Nephron progenitor cell (in vitro differentiated cells): ENCODE measurements around the gene PARVA.
"Not testable (repeated sequence)": the region's sequence is repeated elsewhere in the genome, so short reads cannot be mapped to it uniquely, and the experiment has no call there.

ENCODE experiments used
- DNase-seq: peaks from one replicate; pipeline ENCODE4 v3.0.0; 2021
- H3K27ac Mint-ChIP-seq: 2 replicates; pipeline ENCODE4 v1.8.0; 2021; ENCODE audit warnings: mild to moderate bottlenecking, moderate library complexity, mixed read lengths
- H3K27me3 Mint-ChIP-seq: 2 replicates; pipeline ENCODE4 v1.8.0; 2021; ENCODE audit warnings: mild to moderate bottlenecking, low read depth, mixed read lengths; ENCODE audit not compliant: poor library complexity
- H3K36me3 Mint-ChIP-seq: 2 replicates; pipeline ENCODE4 v1.8.0; 2021; ENCODE audit warnings: low read depth, mixed read lengths
- H3K4me1 Mint-ChIP-seq: 2 replicates; pipeline ENCODE4 v1.8.0; 2021; ENCODE audit warnings: mixed read lengths
- H3K4me3 Mint-ChIP-seq: 2 replicates; pipeline ENCODE4 v1.8.0; 2021; ENCODE audit warnings: mild to moderate bottlenecking, moderate library complexity, mixed read lengths
- H3K9me3 Mint-ChIP-seq: 2 replicates; pipeline ENCODE4 v1.8.0; 2021; ENCODE audit warnings: mild to moderate bottlenecking, moderate library complexity, mixed read lengths
- TF ChIP-seq, protein P1 (sequence below): fragments of 200-600 bp; sonication (generic); IDR thresholded peaks from 2 replicates; pipeline ENCODE4 v1.5.0; 2021; ENCODE audit warnings: antibody characterized with exemption

Gene PARVA

DNA sequence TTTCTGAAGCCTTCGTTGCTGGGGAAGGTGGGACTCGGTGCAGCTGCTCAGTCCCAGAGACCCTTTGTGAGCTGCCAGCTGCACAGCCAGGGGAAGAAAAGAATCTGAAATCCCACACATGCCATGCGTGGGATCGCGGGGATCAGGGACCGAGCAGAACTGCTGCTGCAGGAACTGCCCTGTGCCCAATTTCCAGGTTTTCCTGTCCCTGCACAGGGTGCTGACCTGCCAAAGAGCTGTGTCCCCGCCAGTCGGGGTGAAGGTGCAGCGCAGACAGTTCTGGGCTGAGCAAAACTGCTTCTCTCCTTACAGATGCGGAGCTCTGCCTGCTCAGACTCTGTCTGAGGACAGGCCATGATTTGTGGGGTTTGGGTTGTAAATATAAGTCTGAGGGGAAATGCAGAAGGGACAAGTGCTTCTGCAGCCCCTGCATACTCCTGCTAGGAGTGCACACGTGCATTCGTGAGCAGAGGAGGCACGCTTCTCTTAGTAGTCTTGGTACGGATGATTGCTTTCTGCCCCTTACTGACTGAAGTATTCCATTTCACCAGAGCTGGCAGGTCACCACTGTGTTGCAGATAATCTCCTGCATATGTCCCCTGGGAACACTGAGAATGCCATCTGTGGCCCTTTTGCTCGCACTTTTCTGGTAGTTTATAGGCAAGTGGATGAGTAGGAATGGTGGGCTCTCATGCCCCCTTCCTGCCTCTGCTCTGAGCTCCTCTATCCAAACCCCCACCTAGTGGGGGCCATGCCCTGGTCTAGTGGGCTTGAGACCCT lies 141.4 kb downstream of the PARVA start:
- Mint-ChIP-seq H3K27ac (no peak overlapping the region), H3K36me3 (peaks cover 5% of the 10 kb centered on the region), H3K4me3 (no peak overlapping the region), H3K9me3 (no peaks in the 10 kb centered on the region), H3K4me1 (peaks cover 25% of the 10 kb centered on the region), H3K27me3 (peaks cover 4% of the 10 kb centered on the region)
- DNase-seq, result no peak
- TF ChIP-seq, protein P1, sequence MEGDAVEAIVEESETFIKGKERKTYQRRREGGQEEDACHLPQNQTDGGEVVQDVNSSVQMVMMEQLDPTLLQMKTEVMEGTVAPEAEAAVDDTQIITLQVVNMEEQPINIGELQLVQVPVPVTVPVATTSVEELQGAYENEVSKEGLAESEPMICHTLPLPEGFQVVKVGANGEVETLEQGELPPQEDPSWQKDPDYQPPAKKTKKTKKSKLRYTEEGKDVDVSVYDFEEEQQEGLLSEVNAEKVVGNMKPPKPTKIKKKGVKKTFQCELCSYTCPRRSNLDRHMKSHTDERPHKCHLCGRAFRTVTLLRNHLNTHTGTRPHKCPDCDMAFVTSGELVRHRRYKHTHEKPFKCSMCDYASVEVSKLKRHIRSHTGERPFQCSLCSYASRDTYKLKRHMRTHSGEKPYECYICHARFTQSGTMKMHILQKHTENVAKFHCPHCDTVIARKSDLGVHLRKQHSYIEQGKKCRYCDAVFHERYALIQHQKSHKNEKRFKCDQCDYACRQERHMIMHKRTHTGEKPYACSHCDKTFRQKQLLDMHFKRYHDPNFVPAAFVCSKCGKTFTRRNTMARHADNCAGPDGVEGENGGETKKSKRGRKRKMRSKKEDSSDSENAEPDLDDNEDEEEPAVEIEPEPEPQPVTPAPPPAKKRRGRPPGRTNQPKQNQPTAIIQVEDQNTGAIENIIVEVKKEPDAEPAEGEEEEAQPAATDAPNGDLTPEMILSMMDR, result no peak

DNA sequence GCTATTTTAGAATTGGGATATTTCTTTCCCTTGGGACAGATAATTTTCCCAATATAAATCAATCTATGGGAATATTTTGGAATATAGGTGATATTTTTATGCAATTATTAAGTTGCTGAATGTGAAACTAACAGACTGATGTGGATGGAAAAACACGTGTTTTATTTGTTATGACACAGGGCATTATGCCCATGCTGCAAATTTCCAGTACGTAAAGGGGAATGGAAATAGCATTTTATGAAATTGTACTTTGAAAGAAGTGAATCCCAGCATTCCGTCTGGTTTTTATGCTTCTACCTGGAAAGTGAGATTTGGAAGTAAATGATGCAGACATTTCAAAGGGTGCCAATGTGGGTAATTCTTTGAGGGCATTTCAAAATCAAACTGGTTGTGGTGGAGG lies 142.7 kb downstream of the PARVA start:
- TF ChIP-seq, protein P1, result no peak
- H3K27me3 Mint-ChIP-seq, result peaks cover 4% of the 10 kb centered on the region
- no peak for DNase-seq
- peaks cover 30% of the 10 kb centered on the region for H3K4me1 Mint-ChIP-seq
- H3K36me3 Mint-ChIP-seq, result peaks cover 5% of the 10 kb centered on the region
- no peaks in the 10 kb centered on the region for H3K9me3 Mint-ChIP-seq
- no peak overlapping the region for H3K27ac Mint-ChIP-seq
- no peak overlapping the region for H3K4me3 Mint-ChIP-seq

DNA sequence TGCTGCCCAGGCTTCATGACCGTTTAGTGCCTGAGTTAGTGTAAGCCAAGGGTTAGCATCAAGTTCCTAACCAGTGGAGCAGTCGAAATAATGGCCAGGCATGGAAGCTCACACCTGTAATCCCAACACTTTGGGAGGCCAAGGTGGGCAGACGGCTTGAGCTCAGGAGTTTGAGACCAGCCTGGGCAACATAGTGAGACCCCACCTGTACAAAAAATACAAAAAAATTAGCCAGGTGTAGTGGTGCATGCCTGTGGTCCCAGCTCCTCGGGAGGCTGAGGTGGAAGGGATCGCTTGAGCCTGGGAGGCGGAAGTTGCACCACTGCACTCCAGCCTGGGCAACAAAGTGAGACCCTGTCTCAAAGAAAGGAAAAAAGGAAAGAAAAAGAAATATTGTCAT lies 143.2 kb downstream of the PARVA start:
- peaks cover 26% of the 10 kb centered on the region for H3K4me1 Mint-ChIP-seq
- H3K27ac Mint-ChIP-seq, H3K36me3 Mint-ChIP-seq, DNase-seq, H3K4me3 Mint-ChIP-seq, H3K27me3 Mint-ChIP-seq, H3K9me3 Mint-ChIP-seq: not testable (repeated sequence)

DNA sequence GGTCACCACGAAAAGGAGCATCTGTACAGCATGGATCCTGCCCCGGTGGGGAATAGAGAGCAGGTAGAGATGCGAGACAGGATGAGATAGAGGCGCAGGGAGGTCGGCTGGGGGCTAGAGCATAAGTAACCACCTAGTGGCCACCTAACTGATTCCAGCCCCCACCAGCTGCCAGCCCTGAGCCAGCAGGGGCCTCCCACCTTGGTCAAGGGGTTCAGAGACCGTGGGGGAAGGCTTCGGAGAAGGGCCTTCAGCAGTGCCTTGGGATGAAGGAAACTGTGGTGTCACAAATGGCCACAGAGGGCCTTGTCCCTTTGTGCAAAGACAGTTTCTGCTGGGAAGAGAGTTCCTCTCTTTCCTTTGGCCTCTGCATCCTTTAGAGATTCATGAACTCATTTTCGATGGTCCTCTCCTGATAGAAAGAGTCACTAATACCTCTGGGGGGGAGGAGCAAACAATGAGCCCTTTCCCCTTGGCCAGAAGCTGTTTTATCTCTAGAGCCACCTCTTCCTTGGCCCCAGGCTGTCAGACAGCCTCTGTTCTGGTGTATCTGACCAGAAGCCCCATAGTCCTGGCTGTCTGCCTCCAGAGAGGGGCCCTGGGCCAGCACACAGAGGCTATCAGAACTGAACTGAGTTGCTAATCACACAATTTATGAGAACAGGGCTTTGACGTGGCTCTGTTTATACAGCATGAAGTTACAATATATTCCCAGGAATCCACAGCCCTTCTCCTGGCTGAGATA lies 146.0 kb downstream of the PARVA start:
- DNase-seq, result no peak
- peaks cover 7% of the 10 kb centered on the region for H3K27me3 Mint-ChIP-seq
- no peak overlapping the region for H3K27ac Mint-ChIP-seq
- TF ChIP-seq, protein P1, result no peak
- H3K36me3 Mint-ChIP-seq, result peaks cover 11% of the 10 kb centered on the region
- H3K4me1 Mint-ChIP-seq, result peaks cover 26% of the 10 kb centered on the region
- no peaks in the 10 kb centered on the region for H3K9me3 Mint-ChIP-seq
- H3K4me3 Mint-ChIP-seq, result no peak overlapping the region

DNA sequence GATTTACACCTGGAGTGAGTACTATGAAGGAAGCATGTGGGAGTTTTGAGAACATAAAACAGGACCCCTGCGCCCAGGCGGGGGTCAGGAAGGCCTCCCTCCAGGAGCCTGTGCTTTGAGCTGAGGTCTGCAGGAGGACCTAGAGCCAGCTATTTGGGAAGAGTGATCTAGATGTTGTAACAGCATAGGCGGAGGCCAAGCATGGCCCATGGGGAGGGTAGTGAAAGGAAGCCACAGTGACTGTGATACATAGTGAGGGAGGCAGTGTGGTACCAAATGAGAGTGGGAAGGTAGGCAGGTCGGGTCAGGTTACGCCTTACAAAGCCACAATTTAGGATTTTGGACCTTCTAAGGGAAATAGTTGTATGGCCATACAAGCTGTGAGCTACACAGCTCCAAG lies 147.5 kb downstream of the PARVA start:
- peaks cover 11% of the 10 kb centered on the region for H3K4me1 Mint-ChIP-seq
- H3K27me3 Mint-ChIP-seq, result peaks cover 2% of the 10 kb centered on the region
- DNase-seq, result no peak
- H3K4me3 Mint-ChIP-seq, result no peak overlapping the region
- TF ChIP-seq, protein P1, result no peak
- H3K36me3 Mint-ChIP-seq, result peaks cover 14% of the 10 kb centered on the region
- H3K27ac Mint-ChIP-seq, result no peak overlapping the region
- H3K9me3 Mint-ChIP-seq, result no peaks in the 10 kb centered on the region

DNA sequence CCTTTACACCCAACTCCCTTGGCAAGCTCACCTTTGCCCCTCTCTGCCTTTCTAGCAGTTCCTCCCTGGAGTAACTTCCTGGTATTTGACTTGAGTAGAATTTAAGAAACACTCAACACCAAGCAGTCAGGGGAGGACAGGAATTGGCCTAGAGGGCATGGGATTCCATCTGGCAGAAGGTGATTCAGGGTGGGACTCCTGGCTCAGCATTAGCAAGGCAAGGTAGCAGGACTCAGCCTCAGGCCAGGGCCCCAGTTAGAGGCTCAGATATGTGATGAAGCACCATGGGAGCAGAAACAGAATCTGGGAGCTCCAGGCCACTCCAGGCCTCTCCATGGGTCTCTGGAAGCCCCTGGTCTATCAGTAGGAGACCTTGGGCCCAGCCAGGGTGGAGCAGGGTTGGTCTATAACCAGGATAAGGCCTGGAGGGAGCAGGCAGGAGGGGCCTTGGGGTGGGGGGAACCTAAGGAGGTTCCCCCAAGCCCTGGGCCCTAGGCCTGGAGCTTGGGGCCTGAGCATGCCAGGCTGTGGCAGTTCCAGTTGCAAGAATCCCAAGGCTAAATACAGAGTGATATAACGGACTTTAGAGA lies 148.2 kb downstream of the PARVA start:
- H3K4me1 Mint-ChIP-seq, result peaks cover 11% of the 10 kb centered on the region
- H3K36me3 Mint-ChIP-seq, result peaks cover 14% of the 10 kb centered on the region
- DNase-seq, result no peak
- peaks cover 5% of the 10 kb centered on the region for H3K27me3 Mint-ChIP-seq
- H3K27ac Mint-ChIP-seq, result no peak overlapping the region
- H3K9me3 Mint-ChIP-seq, result no peaks in the 10 kb centered on the region
- TF ChIP-seq, protein P1, result no peak
- H3K4me3 Mint-ChIP-seq, result no peak overlapping the region
